ENCODE measurements around the gene TMEM273.

DNA sequence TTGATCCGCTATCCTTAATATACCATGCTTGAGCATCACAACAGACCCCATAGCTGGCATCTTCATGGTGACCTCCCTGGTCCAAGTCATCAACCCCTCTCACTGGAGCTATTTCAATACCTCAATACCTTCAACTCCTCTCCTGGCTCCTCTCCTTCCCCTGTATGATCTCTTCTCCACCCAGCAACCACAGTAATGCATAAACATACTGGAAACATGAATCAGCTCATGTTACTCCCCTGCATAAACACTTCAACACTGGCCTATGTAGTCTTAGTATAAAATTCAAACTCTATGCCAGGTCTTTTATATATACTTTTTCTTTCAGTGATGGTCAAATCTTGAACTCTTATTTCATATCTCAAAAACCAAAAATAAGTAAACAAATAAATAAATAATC lies 31.8 kb upstream of the TMEM273 start:
- TF ChIP-seq, protein P1, sequence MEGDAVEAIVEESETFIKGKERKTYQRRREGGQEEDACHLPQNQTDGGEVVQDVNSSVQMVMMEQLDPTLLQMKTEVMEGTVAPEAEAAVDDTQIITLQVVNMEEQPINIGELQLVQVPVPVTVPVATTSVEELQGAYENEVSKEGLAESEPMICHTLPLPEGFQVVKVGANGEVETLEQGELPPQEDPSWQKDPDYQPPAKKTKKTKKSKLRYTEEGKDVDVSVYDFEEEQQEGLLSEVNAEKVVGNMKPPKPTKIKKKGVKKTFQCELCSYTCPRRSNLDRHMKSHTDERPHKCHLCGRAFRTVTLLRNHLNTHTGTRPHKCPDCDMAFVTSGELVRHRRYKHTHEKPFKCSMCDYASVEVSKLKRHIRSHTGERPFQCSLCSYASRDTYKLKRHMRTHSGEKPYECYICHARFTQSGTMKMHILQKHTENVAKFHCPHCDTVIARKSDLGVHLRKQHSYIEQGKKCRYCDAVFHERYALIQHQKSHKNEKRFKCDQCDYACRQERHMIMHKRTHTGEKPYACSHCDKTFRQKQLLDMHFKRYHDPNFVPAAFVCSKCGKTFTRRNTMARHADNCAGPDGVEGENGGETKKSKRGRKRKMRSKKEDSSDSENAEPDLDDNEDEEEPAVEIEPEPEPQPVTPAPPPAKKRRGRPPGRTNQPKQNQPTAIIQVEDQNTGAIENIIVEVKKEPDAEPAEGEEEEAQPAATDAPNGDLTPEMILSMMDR (IDR thresholded peaks at IDR 0.05) = no peak
- TF ChIP-seq TAF1 (IDR thresholded peaks at IDR 0.05; ENCODE audit: borderline replicate concordance, low read depth, low read length) (no peak), TEAD4 (IDR thresholded peaks at IDR 0.05; ENCODE audit: borderline replicate concordance, insufficient read depth) (no peak), SIN3A (IDR thresholded peaks at IDR 0.05; ENCODE audit: borderline replicate concordance, low read depth, low read length) (no peak), POLR2AphosphoS5 (IDR thresholded peaks at IDR 0.05; ENCODE audit: low read depth, low read length) (no peak), FOXM1 (IDR thresholded peaks at IDR 0.05; ENCODE audit: low read depth) (no peak), TCF12 (IDR thresholded peaks at IDR 0.05) (no peak), CHD2 (IDR thresholded peaks at IDR 0.05; ENCODE audit: low read length, partially characterized antibody) (no peak), MXI1 (IDR thresholded peaks at IDR 0.05; ENCODE audit: low read depth, low read length) (no peak)
- TF ChIP-seq, protein P2, sequence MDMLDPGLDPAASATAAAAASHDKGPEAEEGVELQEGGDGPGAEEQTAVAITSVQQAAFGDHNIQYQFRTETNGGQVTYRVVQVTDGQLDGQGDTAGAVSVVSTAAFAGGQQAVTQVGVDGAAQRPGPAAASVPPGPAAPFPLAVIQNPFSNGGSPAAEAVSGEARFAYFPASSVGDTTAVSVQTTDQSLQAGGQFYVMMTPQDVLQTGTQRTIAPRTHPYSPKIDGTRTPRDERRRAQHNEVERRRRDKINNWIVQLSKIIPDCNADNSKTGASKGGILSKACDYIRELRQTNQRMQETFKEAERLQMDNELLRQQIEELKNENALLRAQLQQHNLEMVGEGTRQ (IDR thresholded peaks at IDR 0.05; ENCODE audit: borderline replicate concordance, low read depth, low read length) = no peak
- TF ChIP-seq, protein P3, sequence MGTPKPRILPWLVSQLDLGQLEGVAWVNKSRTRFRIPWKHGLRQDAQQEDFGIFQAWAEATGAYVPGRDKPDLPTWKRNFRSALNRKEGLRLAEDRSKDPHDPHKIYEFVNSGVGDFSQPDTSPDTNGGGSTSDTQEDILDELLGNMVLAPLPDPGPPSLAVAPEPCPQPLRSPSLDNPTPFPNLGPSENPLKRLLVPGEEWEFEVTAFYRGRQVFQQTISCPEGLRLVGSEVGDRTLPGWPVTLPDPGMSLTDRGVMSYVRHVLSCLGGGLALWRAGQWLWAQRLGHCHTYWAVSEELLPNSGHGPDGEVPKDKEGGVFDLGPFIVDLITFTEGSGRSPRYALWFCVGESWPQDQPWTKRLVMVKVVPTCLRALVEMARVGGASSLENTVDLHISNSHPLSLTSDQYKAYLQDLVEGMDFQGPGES (IDR thresholded peaks at IDR 0.05; ENCODE audit: low read depth, low read length) = no peak

Data from SK-N-SH (cell line).